ENCODE results near the gene FGF22. TPM values are rescaled to one million over a fixed set of nuclear protein-coding genes. Genes with fewer than 3 reads are reported as not detected.

FGF22 gene
- total and polyA plus RNA-seq, 3 experiments from 2014 or later, result 0.20 to 0.22 TPM; not detected in 1

DNA sequence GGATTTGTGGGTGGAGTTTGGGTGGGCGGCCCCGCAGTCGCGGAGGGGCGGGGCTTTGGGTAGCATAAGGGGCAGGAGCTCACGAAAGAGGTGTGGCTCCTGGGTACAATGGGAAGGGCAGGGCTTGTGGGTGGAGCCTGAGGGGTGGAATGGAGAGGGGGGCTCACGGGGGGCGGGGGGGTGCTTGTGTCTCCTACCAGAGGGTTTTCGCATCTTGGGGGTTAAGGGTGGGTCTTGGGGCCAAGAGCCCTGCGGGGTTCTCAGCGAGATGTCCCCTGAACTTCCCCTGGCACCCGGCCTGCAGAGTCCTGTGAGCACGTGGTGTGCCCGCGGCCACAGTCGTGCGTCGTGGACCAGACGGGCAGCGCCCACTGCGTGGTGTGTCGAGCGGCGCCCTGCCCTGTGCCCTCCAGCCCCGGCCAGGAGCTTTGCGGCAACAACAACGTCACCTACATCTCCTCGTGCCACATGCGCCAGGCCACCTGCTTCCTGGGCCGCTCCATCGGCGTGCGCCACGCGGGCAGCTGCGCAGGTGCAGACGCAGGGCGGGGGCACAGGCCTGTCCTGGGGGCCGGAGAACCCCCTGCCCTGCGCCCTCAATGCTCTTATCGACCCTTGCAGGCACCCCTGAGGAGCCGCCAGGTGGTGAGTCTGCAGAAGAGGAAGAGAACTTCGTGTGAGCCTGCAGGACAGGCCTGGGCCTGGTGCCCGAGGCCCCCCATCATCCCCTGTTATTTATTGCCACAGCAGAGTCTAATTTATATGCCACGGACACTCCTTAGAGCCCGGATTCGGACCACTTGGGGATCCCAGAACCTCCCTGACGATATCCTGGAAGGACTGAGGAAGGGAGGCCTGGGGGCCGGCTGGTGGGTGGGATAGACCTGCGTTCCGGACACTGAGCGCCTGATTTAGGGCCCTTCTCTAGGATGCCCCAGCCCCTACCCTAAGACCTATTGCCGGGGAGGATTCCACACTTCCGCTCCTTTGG, 41.6 kb downstream of the FGF22 start:
- Mint-ChIP-seq H3K36me3 (no peaks in the 10 kb centered on the region), H3K4me1 (peaks cover 0 to 9% (median 3%) of the 10 kb centered on the region in 3 donors), H3K4me3 (peak overlapping the region; percentile 74 to 92 (median 91)), H3K9me3 (no peaks in the 10 kb centered on the region), H3K27me3 (peaks cover 0 to 6% of the 10 kb centered on the region in 2 donors), H3K27ac (peak overlapping the region; percentile 76 to 100 (median 98))
- no peaks in the 10 kb centered on the region for H3K9me3 ChIP-seq (ENCODE audit: low read length)
- H3K4me1 ChIP-seq (ENCODE audit: insufficient read depth, low read length), result peaks cover 13% of the 10 kb centered on the region
- peak overlapping the region; percentile 74 for H3K27ac ChIP-seq (ENCODE audit: low read depth, low read length)
- no peaks in the 10 kb centered on the region for H3K27me3 ChIP-seq (ENCODE audit: insufficient read depth, low read length, poor library complexity, severe bottlenecking)
- no peaks in the 10 kb centered on the region for H3K36me3 ChIP-seq (ENCODE audit: insufficient read depth, low read length)
- ChIA-PET POLR2A (interaction anchor here (0.7 kb wide), 1 partner anchor 23 kb away, joined by 3 read pairs; no protein-coding TSS in a partner anchor), CTCF (interaction anchor here (2.7 kb wide), 1 partner anchor 12 kb away, joined by 16 read pairs; no protein-coding TSS in a partner anchor)
- H3K4me3 ChIP-seq (ENCODE audit: low read length), result peak overlapping the region; percentile 77
- DNase-seq, result peak in 3 of 5 donors; percentile 34 to 59 (median 39)

DNA sequence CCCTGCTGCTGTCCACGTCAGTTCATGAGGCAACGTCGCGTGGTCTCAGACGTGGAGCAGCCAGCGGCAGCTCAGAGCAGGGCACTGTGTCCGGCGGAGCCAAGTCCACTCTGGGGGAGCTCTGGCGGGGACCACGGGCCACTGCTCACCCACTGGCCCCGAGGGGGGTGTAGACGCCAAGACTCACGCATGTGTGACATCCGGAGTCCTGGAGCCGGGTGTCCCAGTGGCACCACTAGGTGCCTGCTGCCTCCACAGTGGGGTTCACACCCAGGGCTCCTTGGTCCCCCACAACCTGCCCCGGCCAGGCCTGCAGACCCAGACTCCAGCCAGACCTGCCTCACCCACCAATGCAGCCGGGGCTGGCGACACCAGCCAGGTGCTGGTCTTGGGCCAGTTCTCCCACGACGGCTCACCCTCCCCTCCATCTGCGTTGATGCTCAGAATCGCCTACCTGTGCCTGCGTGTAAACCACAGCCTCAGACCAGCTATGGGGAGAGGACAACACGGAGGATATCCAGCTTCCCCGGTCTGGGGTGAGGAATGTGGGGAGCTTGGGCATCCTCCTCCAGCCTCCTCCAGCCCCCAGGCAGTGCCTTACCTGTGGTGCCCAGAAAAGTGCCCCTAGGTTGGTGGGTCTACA, 43.1 kb downstream of the FGF22 start:
- H3K27me3 Mint-ChIP-seq, result no peaks in the 10 kb centered on the region
- no peak overlapping the region for H3K4me3 Mint-ChIP-seq

DNA sequence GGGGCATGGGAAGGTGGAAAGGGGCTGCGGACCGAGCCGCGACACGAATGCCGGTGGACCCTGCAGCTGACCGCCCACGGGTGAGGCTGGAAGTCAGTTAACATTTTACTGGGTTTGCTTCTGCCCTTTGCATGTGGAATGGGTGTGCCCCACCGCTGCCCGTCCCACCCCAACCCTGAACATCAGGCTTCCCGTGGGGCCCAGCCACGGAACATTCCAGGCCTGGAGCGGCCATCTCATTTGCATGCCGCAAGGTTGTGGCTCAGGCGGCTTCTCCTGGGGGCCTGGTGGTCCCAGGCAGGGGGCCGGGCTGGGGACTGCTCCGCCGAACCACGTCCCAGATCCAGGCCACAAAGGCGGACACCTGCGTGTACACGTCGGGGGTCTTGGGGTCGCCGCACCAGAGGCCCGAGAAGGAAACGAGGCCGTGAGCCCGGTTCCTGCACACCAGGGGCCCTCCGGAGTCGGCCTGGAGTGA, 45.8 kb downstream of the FGF22 start:
- Mint-ChIP-seq H3K4me3 (no peak overlapping the region), H3K36me3 (no peaks in the 10 kb centered on the region), H3K4me1 (peaks cover 0 to 5% (median 0%) of the 10 kb centered on the region in 3 donors), H3K27me3 (peaks cover 0 to 2% of the 10 kb centered on the region in 2 donors), H3K27ac (no peak overlapping the region), H3K9me3 (no peaks in the 10 kb centered on the region)
- Histone ChIP-seq H3K9me3 (ENCODE audit: low read length) (no peaks in the 10 kb centered on the region), H3K4me3 (ENCODE audit: low read length) (no peak overlapping the region), H3K27ac (ENCODE audit: low read depth, low read length) (no peak overlapping the region), H3K27me3 (ENCODE audit: insufficient read depth, low read length, poor library complexity, severe bottlenecking) (no peaks in the 10 kb centered on the region), H3K36me3 (ENCODE audit: insufficient read depth, low read length) (no peaks in the 10 kb centered on the region), H3K4me1 (ENCODE audit: insufficient read depth, low read length) (peaks cover 6% of the 10 kb centered on the region)
- no peak for DNase-seq
- ChIA-PET POLR2A (no interaction called here), CTCF (no interaction called here)

More for the DNA sequence above, 43.1 kb downstream of the FGF22 start:
- Histone ChIP-seq H3K9me3 (ENCODE audit: low read length) (no peaks in the 10 kb centered on the region), H3K27ac (ENCODE audit: low read depth, low read length) (no peak overlapping the region), H3K4me3 (ENCODE audit: low read length) (no peak overlapping the region), H3K27me3 (ENCODE audit: insufficient read depth, low read length, poor library complexity, severe bottlenecking) (no peaks in the 10 kb centered on the region), H3K36me3 (ENCODE audit: insufficient read depth, low read length) (no peaks in the 10 kb centered on the region), H3K4me1 (ENCODE audit: insufficient read depth, low read length) (peaks cover 13% of the 10 kb centered on the region)
- DNase-seq, result no peak
- Mint-ChIP-seq H3K27ac (peak overlapping the region in 1 of 8 donors; percentile 91), H3K36me3 (no peaks in the 10 kb centered on the region), H3K4me1 (peaks cover 0 to 9% (median 3%) of the 10 kb centered on the region in 3 donors), H3K9me3 (no peaks in the 10 kb centered on the region)
- ChIA-PET CTCF (no interaction called here), POLR2A (no interaction called here)

DNA sequence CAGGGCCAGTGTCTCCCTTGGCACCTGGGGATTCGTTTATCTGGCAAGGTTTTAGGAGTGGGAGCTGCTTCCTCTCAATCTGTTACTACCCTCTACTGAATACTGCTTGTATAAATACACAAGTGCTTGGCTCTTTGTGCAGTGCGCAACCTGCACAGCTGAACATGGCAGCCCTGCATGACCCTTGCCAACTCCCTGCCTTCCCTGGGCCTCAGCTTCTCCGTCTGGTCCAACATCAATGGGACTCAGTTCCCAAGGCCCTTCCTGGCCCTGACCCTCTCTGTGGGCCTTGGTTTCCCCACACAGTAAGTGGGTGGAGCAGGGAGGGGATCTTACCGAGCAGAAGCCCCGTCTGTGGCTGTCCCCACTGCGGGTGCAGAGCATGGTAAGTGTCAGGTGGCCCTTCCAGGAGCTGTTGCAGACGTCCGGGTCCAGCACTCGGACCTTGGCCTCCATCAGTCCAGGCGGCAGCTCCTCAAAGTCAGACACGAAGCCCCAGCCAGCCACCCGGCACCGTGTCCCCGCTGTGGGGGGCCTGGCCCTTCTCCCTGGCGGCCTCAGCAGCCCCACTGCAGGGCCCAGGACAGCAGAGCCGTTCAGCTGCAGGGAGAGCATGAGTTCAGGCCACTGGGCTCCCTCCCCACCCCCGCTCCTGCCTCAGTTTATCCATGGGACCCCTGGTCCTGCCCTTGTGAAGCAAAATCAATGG, 47.1 kb downstream of the FGF22 start:
- peak overlapping the region in 1 of 8 donors; percentile 87 for H3K27ac Mint-ChIP-seq
- no peaks in the 10 kb centered on the region for H3K9me3 ChIP-seq (ENCODE audit: low read length)
- CTCF ChIA-PET, result no interaction called here
- no peak for DNase-seq
- H3K4me3 Mint-ChIP-seq, result no peak overlapping the region
- POLR2A ChIA-PET, result no interaction called here
- H3K4me3 ChIP-seq (ENCODE audit: low read length), result no peak overlapping the region
- no peaks in the 10 kb centered on the region for H3K36me3 ChIP-seq (ENCODE audit: insufficient read depth, low read length)
- H3K4me1 Mint-ChIP-seq, result no peaks in the 10 kb centered on the region
- H3K9me3 Mint-ChIP-seq, result no peaks in the 10 kb centered on the region
- no peaks in the 10 kb centered on the region for H3K4me1 ChIP-seq (ENCODE audit: insufficient read depth, low read length)
- no peaks in the 10 kb centered on the region for H3K36me3 Mint-ChIP-seq
- peaks cover 0 to 2% of the 10 kb centered on the region in 2 donors for H3K27me3 Mint-ChIP-seq
- no peak overlapping the region for H3K27ac ChIP-seq (ENCODE audit: low read depth, low read length)
- H3K27me3 ChIP-seq (ENCODE audit: insufficient read depth, low read length, poor library complexity, severe bottlenecking), result no peaks in the 10 kb centered on the region

DNA sequence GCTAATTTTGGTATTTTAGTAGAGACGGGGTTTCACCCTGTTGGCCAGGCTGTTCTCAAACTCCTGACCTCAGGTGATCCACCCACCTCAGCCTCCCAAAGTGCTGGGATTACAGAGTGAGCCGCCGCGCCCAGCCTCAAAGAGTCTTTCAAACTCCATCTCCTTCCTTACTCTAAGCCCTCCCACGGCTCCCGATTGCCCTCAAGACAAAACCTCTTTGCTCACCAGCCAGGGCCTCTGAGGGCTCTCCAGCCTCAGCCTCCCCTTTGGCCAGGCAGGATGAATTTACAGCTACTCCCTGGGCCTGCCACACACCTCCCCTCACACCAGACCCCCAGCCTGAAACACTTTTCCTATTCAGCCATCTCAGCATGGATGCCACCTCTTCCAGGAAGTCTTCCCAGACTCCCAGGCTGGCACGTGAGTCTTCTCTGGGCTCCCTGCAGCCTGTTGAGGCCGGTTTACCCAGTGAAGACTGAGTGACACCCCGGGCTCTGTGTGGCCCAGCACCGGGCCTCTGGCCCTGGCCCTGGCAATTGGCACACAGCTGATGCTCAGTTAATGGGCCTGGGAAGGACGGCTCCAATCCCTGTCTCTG, 48.0 kb downstream of the FGF22 start:
- H3K4me3 Mint-ChIP-seq, result no peak overlapping the region
- peaks cover 0 to 2% of the 10 kb centered on the region in 2 donors for H3K27me3 Mint-ChIP-seq
- peak overlapping the region in 1 of 8 donors; percentile 27 for H3K27ac Mint-ChIP-seq
- H3K36me3 ChIP-seq (ENCODE audit: insufficient read depth, low read length), result no peaks in the 10 kb centered on the region
- DNase-seq, result no peak
- H3K4me1 ChIP-seq (ENCODE audit: insufficient read depth, low read length), result no peaks in the 10 kb centered on the region
- no peaks in the 10 kb centered on the region for H3K27me3 ChIP-seq (ENCODE audit: insufficient read depth, low read length, poor library complexity, severe bottlenecking)
- H3K27ac ChIP-seq (ENCODE audit: low read depth, low read length), result no peak overlapping the region
- no peaks in the 10 kb centered on the region for H3K36me3 Mint-ChIP-seq
- CTCF ChIA-PET, result no interaction called here
- POLR2A ChIA-PET, result no interaction called here
- no peaks in the 10 kb centered on the region for H3K9me3 ChIP-seq (ENCODE audit: low read length)
- H3K4me1 Mint-ChIP-seq, result no peaks in the 10 kb centered on the region
- H3K9me3 Mint-ChIP-seq, result no peaks in the 10 kb centered on the region
- H3K4me3 ChIP-seq (ENCODE audit: low read length), result no peak overlapping the region

DNA sequence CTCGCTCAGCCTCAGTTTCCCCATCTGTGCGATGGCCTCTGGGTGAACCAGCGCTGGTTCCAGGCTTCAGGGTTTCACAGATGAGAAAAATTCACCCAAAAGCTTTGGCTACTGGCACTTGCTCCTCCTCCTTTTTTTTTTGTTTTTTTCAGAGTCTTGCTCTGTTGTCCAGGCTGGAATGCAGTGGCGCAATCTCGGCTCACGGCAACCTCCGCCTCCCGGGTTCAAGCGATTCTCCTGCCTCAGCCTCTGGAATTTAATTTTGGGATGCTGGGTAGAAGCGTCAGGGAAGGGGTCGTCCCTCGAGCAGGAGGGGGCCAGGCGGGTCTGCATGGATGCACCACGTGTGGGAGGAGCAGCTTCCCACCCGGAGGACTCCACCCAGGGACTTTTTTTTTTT, 48.5 kb downstream of the FGF22 start:
- no peaks in the 10 kb centered on the region for H3K9me3 Mint-ChIP-seq
- no peaks in the 10 kb centered on the region for H3K4me1 ChIP-seq (ENCODE audit: insufficient read depth, low read length)
- DNase-seq, result no peak
- no peak overlapping the region for H3K4me3 ChIP-seq (ENCODE audit: low read length)
- H3K36me3 Mint-ChIP-seq, result no peaks in the 10 kb centered on the region
- no peak overlapping the region for H3K4me3 Mint-ChIP-seq
- H3K27me3 Mint-ChIP-seq, result peaks cover 0 to 2% of the 10 kb centered on the region in 2 donors
- no peaks in the 10 kb centered on the region for H3K9me3 ChIP-seq (ENCODE audit: low read length)
- no peaks in the 10 kb centered on the region for H3K27me3 ChIP-seq (ENCODE audit: insufficient read depth, low read length, poor library complexity, severe bottlenecking)
- CTCF ChIA-PET, result no interaction called here
- H3K27ac ChIP-seq (ENCODE audit: low read depth, low read length), result no peak overlapping the region
- H3K27ac Mint-ChIP-seq, result no peak overlapping the region
- POLR2A ChIA-PET, result no interaction called here
- H3K36me3 ChIP-seq (ENCODE audit: insufficient read depth, low read length), result no peaks in the 10 kb centered on the region
- no peaks in the 10 kb centered on the region for H3K4me1 Mint-ChIP-seq

DNA sequence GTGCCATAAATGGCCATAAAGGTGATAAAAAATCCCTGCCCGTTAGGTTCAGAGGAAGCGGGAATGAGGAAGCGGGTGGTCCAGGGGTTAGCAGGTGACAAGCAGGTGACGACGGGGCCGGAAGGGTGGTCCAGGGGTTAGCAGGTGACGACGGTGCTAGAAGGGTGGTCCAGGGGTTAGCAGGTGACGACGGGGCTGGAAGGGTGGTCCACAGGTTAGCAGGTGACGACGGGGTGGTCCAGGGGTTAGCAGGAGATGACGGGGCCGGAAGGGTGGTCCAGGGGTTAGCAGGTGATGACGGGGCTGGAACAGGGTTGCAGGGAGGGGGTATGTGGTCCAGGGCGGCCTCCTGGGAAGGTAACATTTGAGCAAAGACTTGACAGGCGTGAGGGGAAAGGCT, 49.3 kb downstream of the FGF22 start:
- H3K27me3 Mint-ChIP-seq, result peaks cover 0 to 2% of the 10 kb centered on the region in 2 donors
- ChIA-PET CTCF (no interaction called here), POLR2A (no interaction called here)
- no peaks in the 10 kb centered on the region for H3K9me3 Mint-ChIP-seq
- no peak overlapping the region for H3K27ac ChIP-seq (ENCODE audit: low read depth, low read length)
- no peaks in the 10 kb centered on the region for H3K9me3 ChIP-seq (ENCODE audit: low read length)
- H3K27ac Mint-ChIP-seq, result no peak overlapping the region
- H3K4me3 Mint-ChIP-seq, result peak overlapping the region in 1 of 7 donors; percentile 44
- DNase-seq, result no peak
- H3K4me1 Mint-ChIP-seq, result no peaks in the 10 kb centered on the region
- H3K4me3 ChIP-seq (ENCODE audit: low read length), result no peak overlapping the region
- H3K36me3 ChIP-seq (ENCODE audit: insufficient read depth, low read length), result no peaks in the 10 kb centered on the region
- H3K27me3 ChIP-seq (ENCODE audit: insufficient read depth, low read length, poor library complexity, severe bottlenecking), result no peaks in the 10 kb centered on the region
- H3K36me3 Mint-ChIP-seq, result no peaks in the 10 kb centered on the region
- H3K4me1 ChIP-seq (ENCODE audit: insufficient read depth, low read length), result no peaks in the 10 kb centered on the region

Measured in CD8-positive, alpha-beta memory T cell (primary cell).